GM23338 (cell line): ENCODE measurements around the gene HSD11B2. TPM values are rescaled to one million over a fixed set of nuclear protein-coding genes. Genes with fewer than 3 reads are reported as not detected.
A peak's percentile ranks its signal among the peaks of the same experiment; 100 is the strongest.

Experiments
- ATAC-seq: fragments of 200-7000 bp; cut with Tn5 transposase; 3 replicates; pipeline ENCODE4 v1.9.1; 2020
- DNase-seq: peaks from one replicate; pipeline ENCODE4 v3.0.0-alpha.2; 2015; ENCODE audit warnings: low spot score
- H2AFZ ChIP-seq: fragments of 200-600 bp; sonication (generic); 2 replicates; pipeline ENCODE4 v1.8.0; 2016; ENCODE audit warnings: antibody characterized with exemption, mild to moderate bottlenecking, moderate library complexity
- H3F3A ChIP-seq: fragments of 200-600 bp; sonication (generic); replicated peaks from 2 replicates; pipeline ENCODE4 v1.8.0; 2017; ENCODE audit warnings: antibody characterized with exemption, mixed run types, low read depth
- H3K27ac ChIP-seq: fragments of 200-600 bp; sonication (generic); 2 replicates; pipeline ENCODE4 v1.6.1; 2016; ENCODE audit warnings: low read depth
- H3K27me3 ChIP-seq: fragments of 200-600 bp; sonication (generic); 2 replicates; pipeline ENCODE4 v1.8.0; 2016; ENCODE audit warnings: mild to moderate bottlenecking, mixed run types, moderate library complexity; ENCODE audit not compliant: insufficient read depth
- H3K36me3 ChIP-seq: fragments of 200-600 bp; sonication (generic); 2 replicates; pipeline ENCODE4 v1.8.0; 2016; ENCODE audit warnings: mild to moderate bottlenecking; ENCODE audit not compliant: insufficient read depth
- H3K4me1 ChIP-seq: fragments of 200-600 bp; sonication (generic); 2 replicates; pipeline ENCODE4 v1.8.0; 2016; ENCODE audit warnings: mild to moderate bottlenecking, moderate library complexity; ENCODE audit not compliant: insufficient read depth
- H3K4me2 ChIP-seq: fragments of 200-600 bp; sonication (generic); 2 replicates; pipeline ENCODE4 v1.7.1; 2017; ENCODE audit warnings: mixed run types
- H3K4me3 ChIP-seq: fragments of 200-600 bp; sonication (generic); 2 replicates; pipeline ENCODE4 v1.6.1; 2016; ENCODE audit warnings: mixed run types
- H3K79me2 ChIP-seq: fragments of 200-600 bp; sonication (generic); replicated peaks from 2 replicates; pipeline ENCODE4 v1.8.0; 2017; ENCODE audit warnings: mild to moderate bottlenecking; ENCODE audit not compliant: insufficient read depth
- H3K9me2 ChIP-seq: fragments of 200-600 bp; sonication (generic); 2 replicates; pipeline ENCODE4 v1.8.0; 2017; ENCODE audit not compliant: insufficient read depth
- H4K20me1 ChIP-seq: fragments of 200-600 bp; sonication (generic); replicated peaks from 2 replicates; pipeline ENCODE4 v1.8.0; 2017; ENCODE audit warnings: mild to moderate bottlenecking; ENCODE audit not compliant: insufficient read depth
- H3K27ac Mint-ChIP-seq: 2 replicates; pipeline ENCODE4 v1.8.0; 2020; ENCODE audit warnings: inconsistent platforms, mild to moderate bottlenecking, moderate library complexity, mixed read lengths
- H3K27me3 Mint-ChIP-seq: 3 replicates; pipeline ENCODE4 v1.8.0; 2022; ENCODE audit warnings: low read depth, mild to moderate bottlenecking, moderate library complexity, mixed read lengths, inconsistent platforms; ENCODE audit not compliant: insufficient read depth, poor library complexity
- H3K36me3 Mint-ChIP-seq: 3 replicates; pipeline ENCODE4 v1.8.0; 2021; ENCODE audit warnings: low read depth, mild to moderate bottlenecking, inconsistent platforms, moderate library complexity, mixed read lengths
- H3K4me1 Mint-ChIP-seq: 3 replicates; pipeline ENCODE4 v1.8.0; 2020; ENCODE audit warnings: mild to moderate bottlenecking, inconsistent platforms, mixed read lengths
- H3K4me3 Mint-ChIP-seq: 3 replicates; pipeline ENCODE4 v1.8.0; 2021; ENCODE audit warnings: moderate library complexity, mild to moderate bottlenecking, inconsistent platforms, mixed read lengths
- H3K9me3 Mint-ChIP-seq: 3 replicates; pipeline ENCODE4 v1.8.0; 2020; ENCODE audit warnings: moderate library complexity, mild to moderate bottlenecking, inconsistent platforms, mixed read lengths
- CREB1 ChIP-seq: fragments of 250-450 bp; sonication (Bioruptor Pico); IDR thresholded peaks from 2 replicates; pipeline ENCODE4 v1.5.0; 2020; ENCODE audit warnings: low read depth, mild to moderate bottlenecking, moderate library complexity
- CTCF ChIP-seq, 2 experiments: fragments of 200-600 bp in 1 of 2; sonication (generic) in 1 of 2; conservative IDR thresholded peaks; 2 replicates each; pipeline versions ENCODE4 v1.5.1 to v1.6.1; 2016 to 2017; ENCODE audit warnings: antibody characterized with exemption in 2 of 2, low read depth in 2 of 2, mild to moderate bottlenecking in 2 of 2, moderate library complexity in 1 of 2
- JUNB ChIP-seq: IDR thresholded peaks from one replicate; pipeline ENCODE4 v1.6.1; 2016; ENCODE audit warnings: antibody characterized with exemption; ENCODE audit not compliant: unreplicated experiment
- NANOG ChIP-seq: IDR thresholded peaks from 2 replicates; pipeline ENCODE4 v1.6.1; 2016; ENCODE audit warnings: antibody characterized with exemption, borderline replicate concordance
- STAT1 ChIP-seq: IDR thresholded peaks from one replicate; pipeline ENCODE4 v1.6.1; 2016; ENCODE audit warnings: antibody characterized with exemption; ENCODE audit not compliant: unreplicated experiment
- ZNF331 ChIP-seq: fragments of 250-450 bp; sonication (Bioruptor Pico); IDR thresholded peaks from 2 replicates; pipeline ENCODE4 v1.5.0; 2020; ENCODE audit warnings: low read depth, mild to moderate bottlenecking, moderate library complexity
- ZNF462 ChIP-seq: fragments of 250-450 bp; sonication (Bioruptor Pico); IDR thresholded peaks from 2 replicates; pipeline ENCODE4 v1.5.0; 2020; ENCODE audit warnings: mild to moderate bottlenecking, moderate library complexity
- polyA plus RNA-seq: library from polyadenylated mRNA; unstranded; fragments of >200 nt; fragmentation: Nextera tagmentation; extraction: Ambion mirVana; gene quantifications from 2 replicates; pipeline ENCODE4 v1.2.1, GENCODE V29; 2016
- total RNA-seq: library from RNA; depleted of rRNA; stranded (reverse); fragments of >200 nt; shearing (Covaris generic); gene quantifications from 2 replicates; pipeline ENCODE4 v1.2.3, GENCODE V29; 2014

HSD11B2 gene
- total and polyA plus RNA-seq, 2 experiments from 2014 or later = 14.8 to 23.0 TPM

GRCh38 chr16:67445126-67445426 lies 14.2 kb downstream of the HSD11B2 start:
- Mint-ChIP-seq H3K4me1 (peaks cover 10% of the 10 kb centered on the region), H3K27me3 (peaks cover 13% of the 10 kb centered on the region), H3K27ac (no peak overlapping the region), H3K36me3 (peaks cover 17% of the 10 kb centered on the region), H3K9me3 (peaks cover 3% of the 10 kb centered on the region; the same call in 1 of the 3 replicates), H3K4me3 (no peak overlapping the region; the same call in 2 of the 3 replicates)
- H3K4me3 ChIP-seq = no peak overlapping the region
- no peak overlapping the region for H3K4me2 ChIP-seq
- no peak for ATAC-seq
- H3F3A ChIP-seq = no peaks in the 10 kb centered on the region
- H3K36me3 ChIP-seq = no peaks in the 10 kb centered on the region
- TF ChIP-seq NANOG (no peak), ZNF331 (CRISPR knock-in tag) (no peak)
- H3K4me1 ChIP-seq = no peaks in the 10 kb centered on the region
- no peaks in the 10 kb centered on the region for H3K27me3 ChIP-seq
- H4K20me1 ChIP-seq = no peaks in the 10 kb centered on the region; the same call in 1 of the 2 replicates
- no peaks in the 10 kb centered on the region for H3K9me2 ChIP-seq
- DNase-seq = no peak
- no peak overlapping the region for H2AFZ ChIP-seq
- H3K79me2 ChIP-seq = no peaks in the 10 kb centered on the region
- no peak overlapping the region for H3K27ac ChIP-seq

- H3F3A ChIP-seq = no peaks in the 10 kb centered on the region
Observed at GRCh38 chr16:67445441-67445912, 14.6 kb downstream of the HSD11B2 start.

More at GRCh38 chr16:67445441-67445912, 14.6 kb downstream of the HSD11B2 start:
- no peak overlapping the region for H3K27ac Mint-ChIP-seq
- H3K4me1 ChIP-seq = no peaks in the 10 kb centered on the region
- peak; percentile 15 for ATAC-seq
- no peak overlapping the region; the same call in 2 of the 3 replicates for H3K4me3 Mint-ChIP-seq
- no peaks in the 10 kb centered on the region for H3K27me3 ChIP-seq
- TF ChIP-seq STAT1 (no peak), NANOG (no peak), CTCF (conservative IDR thresholded peaks at IDR 0.05; ENCODE audit: low read depth in 2 of 2) (peak; percentile 17 to 43; a peak in 2 of 4 replicates), JUNB (no peak), ZNF462 (no peak), CREB1 (CRISPR knock-in tag) (no peak)
- no peak overlapping the region for H3K4me2 ChIP-seq
- peaks cover 3% of the 10 kb centered on the region; the same call in 1 of the 3 replicates for H3K9me3 Mint-ChIP-seq
- no peak overlapping the region for H3K4me3 ChIP-seq
- H3K36me3 ChIP-seq = no peaks in the 10 kb centered on the region
- no peaks in the 10 kb centered on the region for H3K9me2 ChIP-seq
- H3K27ac ChIP-seq = no peak overlapping the region
- H3K79me2 ChIP-seq = no peaks in the 10 kb centered on the region
- H3K36me3 Mint-ChIP-seq = peaks cover 17% of the 10 kb centered on the region
- H3K4me1 Mint-ChIP-seq = peaks cover 10% of the 10 kb centered on the region
- DNase-seq = no peak
- peaks cover 14% of the 10 kb centered on the region for H3K27me3 Mint-ChIP-seq
- no peaks in the 10 kb centered on the region; the same call in 1 of the 2 replicates for H4K20me1 ChIP-seq
- H2AFZ ChIP-seq = no peak overlapping the region
